ENCODE data around the gene GLCCI1.

The GLCCI1 gene

GRCh38 chr7:7968544-7969305 lies at the start of gene GLCCI1:
GLCCI1 (plus strand) TSS chr7:7968796; CDS start chr7:7969351, 555 bp downstream.
- DNase-seq, result peak; percentile 97

GRCh38 chr7:7919449-7919945 lies 49.1 kb upstream of the GLCCI1 start:
- no peak for DNase-seq

GRCh38 chr7:7920056-7920455 lies 48.5 kb upstream of the GLCCI1 start:
- no peak for DNase-seq

- DNase-seq, result no peak
Measured at GRCh38 chr7:7920481-7920880, 48.1 kb upstream of the GLCCI1 start.

GRCh38 chr7:7921830-7922229 lies 46.8 kb upstream of the GLCCI1 start:
- DNase-seq, result no peak

- no peak for DNase-seq
Measured at GRCh38 chr7:7922684-7923385, 45.8 kb upstream of the GLCCI1 start.

- no peak for DNase-seq
Measured at GRCh38 chr7:7923818-7924217, 44.8 kb upstream of the GLCCI1 start.

- DNase-seq, result no peak
Measured at GRCh38 chr7:7924303-7924702, 44.3 kb upstream of the GLCCI1 start.

- no peak for DNase-seq
Measured at GRCh38 chr7:7931626-7932025, 37.0 kb upstream of the GLCCI1 start.

GRCh38 chr7:7932553-7932952 lies 36.0 kb upstream of the GLCCI1 start:
- no peak for DNase-seq

GRCh38 chr7:7933915-7934526 lies 34.6 kb upstream of the GLCCI1 start:
- no peak for DNase-seq

GRCh38 chr7:7934945-7935344 lies 33.7 kb upstream of the GLCCI1 start:
- DNase-seq, result no peak

GRCh38 chr7:7938471-7938870 lies 30.1 kb upstream of the GLCCI1 start:
- no peak for DNase-seq

GRCh38 chr7:7943951-7944350 lies 24.6 kb upstream of the GLCCI1 start:
- DNase-seq, result no peak

GRCh38 chr7:7944619-7945282 lies 23.8 kb upstream of the GLCCI1 start:
- peak; percentile 52 for DNase-seq

GRCh38 chr7:7946486-7946885 lies 22.1 kb upstream of the GLCCI1 start:
- DNase-seq, result no peak

GRCh38 chr7:7948232-7948631 lies 20.4 kb upstream of the GLCCI1 start:
- no peak for DNase-seq

GRCh38 chr7:7953806-7954205 lies 14.8 kb upstream of the GLCCI1 start:
- no peak for DNase-seq

- no peak for DNase-seq
Measured at GRCh38 chr7:7956531-7957128, 12.0 kb upstream of the GLCCI1 start.

- no peak for DNase-seq
Measured at GRCh38 chr7:7957513-7957912, 11.1 kb upstream of the GLCCI1 start.

GRCh38 chr7:7959979-7960670 lies 8.5 kb upstream of the GLCCI1 start:
- no peak for DNase-seq

GRCh38 chr7:7962851-7963250 lies 5.7 kb upstream of the GLCCI1 start:
- no peak for DNase-seq
